GM21619 (cell line): ENCODE results near the gene METAP1.
"Not testable (repeated sequence)": the region's sequence is repeated elsewhere in the genome, so short reads cannot be mapped to it uniquely, and the experiment has no call there.

Experiments used
- ATAC-seq: cut with Tn5 transposase; IDR thresholded peaks from one replicate; pipeline ENCODE4 v1.9.1; 2021; ENCODE audit not compliant: unreplicated experiment

METAP1 gene

DNA sequence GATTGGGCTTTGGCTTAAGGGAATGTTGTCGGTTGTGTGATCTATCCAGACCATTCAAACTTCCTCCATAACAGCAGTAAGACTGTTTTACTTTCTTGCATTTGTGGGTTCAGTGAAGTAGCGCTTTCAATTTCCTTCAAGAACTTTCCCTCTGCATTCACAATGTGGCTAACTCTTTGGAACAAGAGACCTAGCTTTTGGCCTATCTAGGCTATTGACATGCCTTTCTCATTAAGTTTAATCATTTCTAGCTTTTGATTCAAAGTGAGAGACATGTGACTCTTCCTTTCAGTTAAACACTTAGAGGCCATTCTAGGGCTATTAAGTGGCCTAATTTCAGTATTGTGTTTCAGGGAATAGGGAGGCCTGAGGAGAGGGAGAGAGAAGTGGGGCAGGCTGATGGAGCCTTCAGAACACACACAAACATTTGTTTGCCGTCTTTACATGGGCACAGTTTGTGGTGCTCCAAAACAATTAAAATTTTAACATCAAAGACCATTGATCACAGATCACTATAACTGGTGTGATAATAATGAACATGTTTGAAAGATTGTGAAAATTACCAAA, 59.0 kb downstream of the METAP1 start:
- peak; percentile 53 for ATAC-seq

GRCh38 chr4:99058228-99058627, 62.7 kb downstream of the METAP1 start:
- ATAC-seq: no peak

GRCh38 chr4:99059550-99059949, 64.0 kb downstream of the METAP1 start:
- ATAC-seq: no peak

- ATAC-seq: no peak
These were observed 65.7 kb downstream of the METAP1 start for GRCh38 chr4:99061048-99061700.

DNA sequence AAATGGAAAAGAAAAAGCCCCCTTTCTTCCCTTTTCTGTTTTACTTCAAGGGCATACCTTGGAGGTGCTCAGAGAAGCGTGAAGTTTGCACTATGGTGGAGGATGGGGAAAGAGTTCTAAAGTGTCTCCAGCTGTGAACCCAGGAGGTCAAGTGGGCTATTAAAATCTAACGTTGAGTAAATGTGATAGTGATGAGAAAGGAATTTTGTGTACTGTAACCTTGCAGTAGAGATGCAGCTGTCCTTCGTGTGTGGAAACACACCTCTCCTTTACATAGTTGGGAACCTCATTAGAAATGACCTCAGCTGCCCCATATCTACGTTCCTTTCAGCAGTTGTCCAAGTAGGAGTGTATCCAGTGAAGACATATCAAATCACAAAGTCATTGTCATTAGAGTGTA, 66.6 kb downstream of the METAP1 start:
- no peak for ATAC-seq

- ATAC-seq: not testable (repeated sequence)
These were observed 70.0 kb downstream of the METAP1 start for GRCh38 chr4:99065521-99065920.

GRCh38 chr4:99067617-99068016, 72.1 kb downstream of the METAP1 start:
- ATAC-seq: no peak

DNA sequence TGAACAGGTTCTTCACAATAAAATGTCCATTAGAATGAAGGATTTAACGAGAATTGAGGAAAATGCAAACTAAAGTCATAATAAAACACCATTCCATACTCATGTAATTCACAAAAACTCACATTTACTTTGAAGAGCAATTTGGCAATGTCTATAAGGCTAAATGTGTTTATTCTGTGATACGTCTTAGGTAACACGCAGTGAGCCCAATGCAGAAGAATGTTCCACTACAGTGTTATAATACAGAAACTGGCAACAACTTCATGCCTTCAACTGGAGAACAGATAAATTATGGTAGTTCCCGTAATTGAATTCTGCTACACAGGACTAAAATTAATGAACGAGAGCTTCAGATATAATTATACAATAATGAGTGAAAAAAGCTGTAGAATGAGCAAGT, 75.6 kb downstream of the METAP1 start:
- ATAC-seq: no peak

GRCh38 chr4:99074816-99075215, 79.3 kb downstream of the METAP1 start:
- no peak for ATAC-seq

GRCh38 chr4:99076292-99076976, 80.9 kb downstream of the METAP1 start:
- ATAC-seq: no peak

GRCh38 chr4:99077177-99077576, 81.7 kb downstream of the METAP1 start:
- no peak for ATAC-seq

DNA sequence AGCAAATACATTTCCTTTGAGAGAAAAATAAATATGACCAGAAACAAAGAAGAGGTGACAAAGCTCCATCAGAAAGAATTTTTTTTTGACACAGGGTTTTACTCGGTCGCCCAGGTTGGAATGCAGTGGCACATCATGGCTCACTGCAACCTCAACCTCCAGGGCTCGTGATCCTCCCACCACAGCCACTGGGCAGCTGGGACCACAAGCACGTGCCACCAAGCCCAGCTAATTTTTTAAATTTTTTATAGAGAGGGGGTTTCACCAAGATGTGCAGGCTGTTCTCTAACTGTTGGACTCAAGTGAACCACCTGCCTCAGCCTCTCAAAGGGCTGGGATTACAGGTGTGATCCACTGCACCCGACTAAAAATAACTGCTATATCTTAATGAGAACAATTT, 82.8 kb downstream of the METAP1 start:
- no peak for ATAC-seq

DNA sequence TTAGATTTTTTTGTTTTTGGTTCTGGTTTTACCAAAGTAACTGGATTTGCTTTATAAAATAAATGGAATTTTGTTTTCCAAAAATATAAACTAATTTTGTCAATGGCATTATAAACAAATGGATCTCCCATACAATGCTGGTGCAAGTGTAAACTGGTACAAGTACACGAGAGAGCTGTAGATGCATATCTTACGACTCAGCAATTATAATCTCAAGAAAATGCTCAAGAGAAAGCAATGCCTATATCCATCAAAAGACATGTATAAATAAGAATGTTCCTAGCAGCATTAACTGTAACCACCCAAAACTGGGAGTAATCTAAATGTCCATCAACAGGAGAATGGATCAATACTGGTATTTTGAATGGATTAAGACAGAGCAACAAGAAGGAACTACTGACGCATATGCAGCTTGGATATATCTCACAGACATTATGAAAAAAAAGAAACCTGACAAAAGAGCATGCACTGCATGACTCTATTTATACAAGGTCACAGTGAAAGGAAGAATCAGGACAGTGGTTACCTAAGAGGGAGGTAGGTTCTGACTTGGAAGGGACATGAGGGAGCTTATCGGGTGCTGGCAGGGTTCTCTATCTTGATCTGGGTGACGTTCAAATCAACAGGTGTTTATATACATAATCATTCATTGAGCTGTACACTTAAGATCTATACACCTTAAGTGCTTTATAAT, 83.6 kb downstream of the METAP1 start:
- no peak for ATAC-seq

- ATAC-seq: no peak
These were observed 84.2 kb downstream of the METAP1 start for GRCh38 chr4:99079625-99080295.

DNA sequence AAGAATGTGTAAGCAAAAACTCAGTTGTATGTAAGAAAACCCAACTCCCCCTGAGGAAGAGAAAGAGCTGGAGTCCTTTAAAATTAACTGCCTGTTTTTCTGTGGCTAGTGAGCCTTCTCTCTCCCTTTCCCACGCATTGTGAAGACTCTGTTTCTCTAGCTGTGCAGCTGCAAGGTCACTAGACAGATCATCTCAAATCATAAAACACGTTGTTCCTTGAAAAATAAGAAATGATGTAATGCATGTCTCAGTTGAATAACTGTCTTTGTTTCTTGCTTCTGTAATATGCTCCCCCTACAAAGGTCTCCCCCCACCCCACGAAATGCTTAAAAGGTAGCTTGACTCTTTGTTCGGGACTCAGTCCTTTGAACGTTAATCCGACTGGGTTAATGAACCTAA, 85.3 kb downstream of the METAP1 start:
- not testable (repeated sequence) for ATAC-seq

- no peak for ATAC-seq
These were observed 86.7 kb downstream of the METAP1 start for GRCh38 chr4:99082192-99082591.

DNA sequence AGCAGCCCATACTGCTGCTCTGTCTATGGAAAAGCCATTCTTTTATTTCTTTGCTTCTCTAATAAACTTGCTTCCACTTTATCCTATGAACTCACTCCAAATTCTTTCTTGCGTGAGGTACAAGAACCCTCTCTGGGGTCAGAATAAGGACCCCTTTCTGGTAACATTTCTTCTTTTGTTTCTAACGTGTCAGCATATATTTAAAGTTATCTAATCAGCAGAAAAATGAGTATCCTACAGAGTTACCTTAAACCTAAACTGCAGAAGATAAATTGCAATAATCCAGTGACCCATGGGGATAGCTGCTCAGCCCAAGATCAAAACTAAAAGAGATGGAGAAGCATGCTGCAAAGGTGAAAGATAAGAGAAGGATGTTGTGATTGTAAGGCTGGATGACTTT, 89.1 kb downstream of the METAP1 start:
- no peak for ATAC-seq

DNA sequence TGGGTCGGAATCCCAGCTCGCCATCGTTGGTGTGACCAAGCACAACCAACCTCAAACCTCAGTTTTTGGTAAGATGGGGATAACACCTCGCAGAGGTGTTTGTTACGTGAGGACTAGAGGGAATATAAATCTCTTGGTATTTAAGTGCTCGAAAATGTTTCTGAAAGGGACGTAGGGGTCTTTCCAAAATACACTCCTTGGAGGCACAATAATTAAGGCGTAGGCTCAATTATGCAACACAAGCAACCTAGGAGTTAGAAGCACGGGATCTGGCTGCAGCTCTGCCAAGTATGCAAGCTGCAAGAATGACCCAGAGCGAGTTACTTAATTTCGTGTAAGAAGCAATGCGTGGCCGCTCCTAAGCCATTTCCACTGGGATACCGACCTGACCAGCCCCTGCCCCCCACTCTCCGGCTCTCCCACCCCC, 92.5 kb downstream of the METAP1 start:
- ATAC-seq: peak; percentile 9

DNA sequence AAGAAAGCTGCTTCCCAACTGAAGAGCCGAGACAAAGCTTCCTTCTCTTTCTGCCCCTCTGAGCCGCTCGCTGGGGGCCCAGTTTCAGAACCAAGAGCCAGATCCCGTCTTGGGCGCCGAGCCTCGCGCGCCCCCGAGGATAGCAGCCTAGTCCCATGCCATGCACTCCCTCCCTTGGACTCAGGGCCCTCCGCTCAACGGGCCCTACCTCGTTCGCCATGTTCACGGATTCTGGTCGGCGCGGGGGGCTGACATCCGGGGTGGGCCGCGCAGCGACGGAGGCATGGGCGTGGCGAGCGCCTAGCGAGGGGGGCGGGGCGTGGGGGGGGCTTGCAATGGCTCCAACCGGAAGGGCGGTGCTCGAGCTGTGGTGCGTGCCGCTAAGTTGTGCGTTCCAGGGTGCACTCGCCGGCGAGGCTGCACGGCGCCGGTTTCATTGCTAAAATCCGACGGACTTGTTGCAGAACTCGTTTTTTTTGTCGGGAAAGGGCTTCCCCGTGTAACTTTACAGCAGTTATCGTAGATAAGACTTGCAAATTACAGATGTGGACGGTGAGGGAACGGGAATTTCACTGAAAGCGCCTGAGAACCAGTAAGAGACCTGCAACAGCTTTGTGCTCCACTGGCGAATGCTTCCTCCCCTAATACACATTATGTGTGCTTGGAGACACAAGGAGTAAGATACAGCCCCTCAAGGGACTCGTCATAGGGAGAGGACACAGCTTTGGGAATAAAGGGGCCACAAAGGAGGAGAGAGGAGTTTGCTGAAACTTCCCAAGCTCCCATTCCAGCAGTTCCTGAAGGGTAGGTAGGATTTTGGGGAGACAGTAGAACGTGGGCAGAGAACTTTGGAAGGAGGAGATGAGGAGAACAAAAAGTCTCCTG, 93.2 kb downstream of the METAP1 start, which contains the start of gene ADH5:
ADH5 (minus strand) TSS at position 308 of the 885 bp plus-strand sequence; CDS start at position 220, 88 bp downstream.
- ATAC-seq: peak; percentile 93
